Keratinocyte (primary cell): ENCODE data around the gene CLECL1. TPM values are rescaled to one million over a fixed set of nuclear protein-coding genes. Genes with fewer than 3 reads are reported as not detected.
A peak's percentile ranks its signal among the peaks of the same experiment; 100 is the strongest.
"Not testable (repeated sequence)": the region's sequence is repeated elsewhere in the genome, so short reads cannot be mapped to it uniquely, and the experiment has no call there.

Experiments
- DNase-seq: peaks from one replicate; pipeline ENCODE4 v3.0.0-alpha.2; 2011; ENCODE audit warnings: low read depth, missing footprints, low spot score
- FAIRE-seq: peaks from 2 replicates; lab custom pipeline; 2011; peaks lifted over from hg19 to GRCh38; lab: Jason Lieb, UNC
- H2AFZ ChIP-seq: 2 replicates; pipeline ENCODE4 v1.6.0; 2012; ENCODE audit warnings: low read length, control low read depth, inconsistent platforms; ENCODE audit not compliant: control insufficient read depth
- H3K27ac ChIP-seq: 2 replicates; pipeline ENCODE4 v1.5.1; 2011; ENCODE audit warnings: low read length; ENCODE audit not compliant: control insufficient read depth, insufficient read depth
- H3K27me3 ChIP-seq: 3 replicates; pipeline ENCODE4 v1.6.0; 2011; ENCODE audit warnings: low read length; ENCODE audit not compliant: control insufficient read depth, insufficient read depth; ENCODE audit errors: extremely low read depth
- H3K36me3 ChIP-seq, 2 experiments: 2 replicates in 1 of 2; 3 replicates in 1 of 2; pipeline ENCODE4 v1.5.1; 2011; ENCODE audit warnings: low read length in 2 of 2, mild to moderate bottlenecking in 1 of 2; ENCODE audit not compliant: control insufficient read depth in 2 of 2, insufficient read depth in 2 of 2; ENCODE audit errors: extremely low read depth in 1 of 2
- H3K4me1 ChIP-seq: 3 replicates; pipeline ENCODE4 v1.5.1; 2011; ENCODE audit warnings: low read length; ENCODE audit not compliant: control insufficient read depth, insufficient read depth; ENCODE audit errors: extremely low read depth
- H3K4me2 ChIP-seq: 3 replicates; pipeline ENCODE4 v1.6.0; 2011; ENCODE audit warnings: low read depth, low read length; ENCODE audit not compliant: control insufficient read depth, insufficient read depth; ENCODE audit errors: extremely low read depth
- H3K4me3 ChIP-seq, 3 experiments: fragments of 200-600 bp in 1 of 3; sonication (generic) in 1 of 3; 2 replicates in 2 of 3; 3 replicates in 1 of 3; pipeline ENCODE4 v1.5.1; 2011 to 2016; ENCODE audit warnings: low read length in 3 of 3, mild to moderate bottlenecking in 3 of 3, control low read depth in 2 of 3, inconsistent platforms in 1 of 3, low read depth in 1 of 3, mixed read lengths in 1 of 3, mixed run types in 1 of 3, moderate library complexity in 1 of 3; ENCODE audit not compliant: control insufficient read depth in 2 of 3, insufficient read depth in 2 of 3; ENCODE audit errors: extremely low read depth in 1 of 3
- H3K79me2 ChIP-seq: 2 replicates; pipeline ENCODE4 v1.6.0; 2012; ENCODE audit warnings: low read length; ENCODE audit not compliant: control insufficient read depth, insufficient read depth
- H3K9ac ChIP-seq: 3 replicates; pipeline ENCODE4 v1.6.0; 2011; ENCODE audit warnings: low read length; ENCODE audit not compliant: control insufficient read depth, insufficient read depth; ENCODE audit errors: extremely low read depth
- H3K9me1 ChIP-seq: 3 replicates; pipeline ENCODE4 v1.6.0; 2011; ENCODE audit warnings: low read length; ENCODE audit not compliant: control insufficient read depth, insufficient read depth; ENCODE audit errors: extremely low read depth
- H3K9me3 ChIP-seq: 2 replicates; pipeline ENCODE4 v1.5.1; 2012; ENCODE audit warnings: low read depth, low read length; ENCODE audit not compliant: control insufficient read depth
- H4K20me1 ChIP-seq: 3 replicates; pipeline ENCODE4 v1.6.0; 2011; ENCODE audit warnings: low read length; ENCODE audit not compliant: control insufficient read depth, insufficient read depth; ENCODE audit errors: extremely low read depth
- CTCF ChIP-seq, 3 experiments: IDR thresholded peaks in 1 of 3; conservative IDR thresholded peaks in 1 of 3; optimal IDR thresholded peaks in 1 of 3; 2 replicates in 2 of 3; 3 replicates in 1 of 3; pipeline versions ENCODE3 to v1.5.1; 2011; ENCODE audit warnings: low read length in 3 of 3, mild to moderate bottlenecking in 3 of 3, moderate library complexity in 2 of 3, control low read depth in 1 of 3, inconsistent platforms in 1 of 3; ENCODE audit not compliant: insufficient read depth in 2 of 3; ENCODE audit errors: extremely low read depth in 1 of 3
- EZH2 ChIP-seq: IDR thresholded peaks from one replicate; pipeline ENCODE4 v1.6.1; 2012; ENCODE audit warnings: inconsistent platforms, mild to moderate bottlenecking, low read length, moderate library complexity
- dilution Hi-C: fragments of 300-500 bp; cut with MboI; formaldehyde crosslinking; loops from one replicate; pipeline ENCODE4 v1.7.0; 2020; ENCODE audit warnings: low sequenced_read_pairs; ENCODE audit not compliant: extremely low pct_ligation_motif_present
- polyA plus RNA-seq, 5 experiments: library from polyadenylated mRNA; depleted of rRNA in 3 of 5; stranded (reverse) in 3 of 5; stranded (forward) in 1 of 5; unstranded in 1 of 5; fragments of >200 nt; gene quantifications; 1 replicate in 1 of 5; 2 replicates in 3 of 5; 3 replicates in 1 of 5; pipeline versions ENCODE4 v1.2.1 to v1.2.3, GENCODE V29; 2011 to 2012; ENCODE audit warnings: missing spikeins in 2 of 5, low read depth in 1 of 5, low replicate concordance in 1 of 5

The CLECL1 gene
- polyA plus RNA-seq, 1 donor (not counting 4 experiments of a cell fraction or from before 2014, with no cell fraction given): not detected

- H3K9ac ChIP-seq, H3K27ac ChIP-seq, H3K27me3 ChIP-seq, H2AFZ ChIP-seq, H4K20me1 ChIP-seq, FAIRE-seq, H3K4me1 ChIP-seq, H3K9me3 ChIP-seq, H3K4me3 ChIP-seq, DNase-seq, H3K9me1 ChIP-seq, H3K4me2 ChIP-seq, H3K79me2 ChIP-seq, dilution Hi-C loops, H3K36me3 ChIP-seq: not testable (repeated sequence)
These were observed 50.4 kb downstream of the CLECL1 start for GRCh38 chr12:9682508-9682907.

GRCh38 chr12:9674226-9674590 is 58.7 kb downstream of the CLECL1 start:
- FAIRE-seq: no peak

More at GRCh38 chr12:9674226-9674590, 58.7 kb downstream of the CLECL1 start:
- Histone ChIP-seq H3K4me3 (no peak overlapping the region), H4K20me1 (no peaks in the 10 kb centered on the region), H3K9me1 (no peaks in the 10 kb centered on the region), H2AFZ (peak overlapping the region; percentile 12), H3K9ac (no peak overlapping the region), H3K36me3 (no peaks in the 10 kb centered on the region), H3K79me2 (no peaks in the 10 kb centered on the region), H3K9me3 (no peaks in the 10 kb centered on the region), H3K27me3 (no peaks in the 10 kb centered on the region), H3K4me1 (peaks cover 16% of the 10 kb centered on the region), H3K4me2 (peak overlapping the region; percentile 57), H3K27ac (peak overlapping the region; percentile 66)
- dilution Hi-C loops: no loop called here
- TF ChIP-seq EZH2 (no peak), CTCF (optimal IDR thresholded peaks at IDR 0.05 in 1 of 3, IDR thresholded peaks at IDR 0.05 in 1 of 3, conservative IDR thresholded peaks at IDR 0.05 in 1 of 3; ENCODE audit: extremely low read depth in 1 of 3, insufficient read depth in 2 of 3, low read length in 3 of 3) (no peak)
- DNase-seq: no peak
